GM19324 (cell line): ENCODE data around the gene LAMP5.

ENCODE experiments used
- ATAC-seq: cut with Tn5 transposase; IDR thresholded peaks from one replicate; pipeline ENCODE4 v1.9.1; 2021; ENCODE audit warnings: mild to moderate bottlenecking, moderate library complexity; ENCODE audit not compliant: unreplicated experiment, low FRiP score

Gene LAMP5

DNA sequence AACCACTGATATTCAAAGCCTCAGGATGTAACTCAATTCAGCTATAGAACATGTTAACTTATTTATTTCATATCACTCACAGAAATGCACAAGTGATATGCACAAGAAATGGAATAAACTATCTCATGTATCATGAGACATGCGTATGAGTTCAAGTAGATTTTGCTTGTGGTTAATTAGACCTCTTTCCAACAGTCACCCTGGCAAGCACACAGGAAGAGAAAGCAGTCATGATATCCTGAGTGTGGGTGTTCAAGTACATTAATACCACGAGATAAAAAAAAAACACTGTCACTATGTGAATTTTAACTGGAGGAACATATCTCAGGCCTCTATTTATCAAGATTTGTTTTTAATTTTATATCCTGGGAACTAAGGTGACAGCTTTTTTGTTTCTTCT lies 64.2 kb downstream of the LAMP5 start:
- ATAC-seq = no peak
